DOHH2 (cell line): ENCODE data around the gene SCN2A.

ENCODE experiments used
- CTCF ChIP-seq: fragments of 200-600 bp; sonication (generic); IDR thresholded peaks from one replicate; pipeline ENCODE4 v1.5.1; 2014; ENCODE audit warnings: antibody characterized with exemption, mild to moderate bottlenecking, low read depth, low read length; ENCODE audit not compliant: poor library complexity, severe bottlenecking
- EZH2phosphoT487 ChIP-seq: fragments of 200-600 bp; sonication (generic); IDR thresholded peaks from 2 replicates; pipeline ENCODE4 v1.6.1; 2017; ENCODE audit warnings: borderline replicate concordance, mild to moderate bottlenecking, antibody characterized with exemption, low read length, moderate library complexity, mixed read lengths

GRCh38 chr2:165239856-165240515, 772 bp downstream of the SCN2A start:
- no peak for TF ChIP-seq CTCF
- no peak for TF ChIP-seq EZH2phosphoT487
